ENCODE measurements around the gene CYB5R3.
"Not testable (repeated sequence)": the region's sequence is repeated elsewhere in the genome, so short reads cannot be mapped to it uniquely, and the experiment has no call there.

CYB5R3 gene

GRCh38 chr22:42679691-42680090, 30.5 kb upstream of the CYB5R3 start:
- no peak for DNase-seq (ENCODE audit: extremely low read depth in 1 of 2, low read depth in 1 of 2)

- no peak for DNase-seq (ENCODE audit: extremely low read depth in 1 of 2, low read depth in 1 of 2)
These were observed 29.7 kb upstream of the CYB5R3 start for GRCh38 chr22:42678894-42679293.

DNA sequence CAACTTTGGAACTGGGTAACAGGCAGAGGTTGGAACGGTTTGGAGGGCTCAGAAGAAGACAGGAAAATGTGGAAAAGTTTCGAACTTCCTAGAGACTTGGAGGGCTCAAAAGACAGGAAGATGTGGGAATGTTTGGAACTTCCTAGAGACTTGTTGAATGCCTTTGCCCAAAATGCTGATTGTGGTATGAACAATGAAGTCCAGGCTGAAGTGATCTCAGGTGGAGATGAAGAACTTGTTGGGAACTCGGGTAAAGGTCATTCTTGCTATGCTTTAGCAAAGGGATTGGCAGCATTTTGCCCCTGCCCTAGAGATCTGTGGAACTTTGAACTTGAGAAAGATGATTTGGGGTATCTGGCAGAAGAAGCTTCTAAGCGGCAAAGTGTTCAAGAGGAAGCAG, 28.7 kb upstream of the CYB5R3 start:
- not testable (repeated sequence) for DNase-seq (ENCODE audit: extremely low read depth in 1 of 2, low read depth in 1 of 2)

GRCh38 chr22:42676059-42676607, 26.9 kb upstream of the CYB5R3 start:
- no peak for DNase-seq (ENCODE audit: extremely low read depth in 1 of 2, low read depth in 1 of 2)

DNA sequence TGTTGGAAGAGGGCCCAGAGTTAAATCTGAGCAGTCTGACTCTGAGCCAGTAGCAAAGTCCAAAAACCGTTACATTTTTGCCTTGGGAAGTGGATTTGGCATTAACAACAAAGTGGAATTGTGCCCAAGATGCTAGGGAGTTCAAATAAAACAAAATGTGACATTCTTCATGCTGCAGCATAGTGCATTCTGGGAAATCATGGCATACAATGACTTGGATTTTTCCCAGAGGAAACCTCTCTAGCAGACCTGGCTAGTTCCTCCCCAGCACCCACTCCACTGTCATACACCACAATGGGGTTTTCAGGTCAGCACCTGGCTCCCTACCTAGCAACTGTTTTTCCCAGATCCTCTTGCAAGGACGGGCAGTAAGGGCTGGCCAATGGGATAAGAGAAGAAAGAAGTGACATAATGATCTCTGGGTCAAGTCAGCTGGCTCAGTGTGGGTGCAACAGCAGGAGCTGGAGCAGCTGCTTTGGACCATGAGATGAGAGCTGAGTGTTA, 24.8 kb upstream of the CYB5R3 start:
- no peak for DNase-seq (ENCODE audit: extremely low read depth in 1 of 2, low read depth in 1 of 2)

DNA sequence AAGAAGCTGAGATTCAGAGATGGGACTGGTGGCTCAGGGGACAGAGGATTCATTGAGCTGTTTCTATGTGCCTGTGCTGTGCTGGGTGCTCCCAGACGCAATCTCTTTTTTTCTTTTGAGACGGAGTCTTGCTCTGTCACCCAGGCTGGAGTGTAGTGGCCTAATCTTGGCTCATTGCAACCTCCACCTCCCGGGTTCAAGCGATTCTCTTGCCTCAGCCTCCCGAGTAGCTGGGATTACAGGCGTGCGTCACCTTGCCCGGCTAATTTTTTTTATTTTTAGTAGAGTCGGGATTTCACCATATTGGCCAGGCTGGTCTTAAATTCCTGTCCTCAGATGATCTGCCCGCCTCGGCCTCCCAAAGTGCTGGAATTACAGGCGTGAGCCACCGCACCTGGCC, 23.9 kb upstream of the CYB5R3 start:
- DNase-seq (ENCODE audit: extremely low read depth in 1 of 2, low read depth in 1 of 2): not testable (repeated sequence)

DNA sequence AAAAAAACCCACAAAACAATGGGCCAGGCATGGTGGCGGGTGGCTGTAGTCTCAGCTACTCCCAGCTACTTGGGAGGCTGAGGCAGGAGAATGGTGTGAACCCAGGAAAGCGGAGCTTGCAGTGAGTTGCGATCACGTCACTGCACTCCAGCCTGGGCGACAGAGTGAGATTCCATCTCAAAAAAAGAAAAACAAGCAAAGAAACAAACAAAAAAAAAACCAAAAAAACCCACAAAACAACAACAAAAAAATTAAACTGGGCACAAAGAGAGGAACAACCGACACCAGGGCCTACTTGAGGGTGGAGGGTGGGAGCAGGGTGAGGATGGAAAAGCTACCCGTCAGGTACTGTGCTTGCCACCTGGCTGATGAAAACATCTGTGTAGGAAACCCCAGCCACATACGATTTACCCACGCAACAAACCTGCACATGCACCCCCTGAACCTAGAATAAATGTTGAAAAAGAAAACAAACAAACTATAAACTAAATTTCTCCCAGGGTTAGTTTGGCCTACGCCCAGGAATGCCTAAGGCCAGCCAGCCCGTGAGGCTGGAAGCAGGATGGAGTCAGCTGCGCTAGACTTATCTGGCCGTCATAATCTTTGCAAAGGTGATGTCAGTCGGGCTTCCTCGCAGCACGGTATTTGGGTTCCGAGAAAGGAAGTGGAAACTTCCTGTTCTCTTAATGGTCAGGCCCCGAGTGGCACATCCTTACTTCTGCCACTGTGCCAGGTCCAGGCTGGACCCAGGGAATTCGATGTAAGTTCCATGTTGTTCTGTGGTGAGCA, 21.9 kb upstream of the CYB5R3 start:
- DNase-seq (ENCODE audit: extremely low read depth in 1 of 2, low read depth in 1 of 2): no peak

DNA sequence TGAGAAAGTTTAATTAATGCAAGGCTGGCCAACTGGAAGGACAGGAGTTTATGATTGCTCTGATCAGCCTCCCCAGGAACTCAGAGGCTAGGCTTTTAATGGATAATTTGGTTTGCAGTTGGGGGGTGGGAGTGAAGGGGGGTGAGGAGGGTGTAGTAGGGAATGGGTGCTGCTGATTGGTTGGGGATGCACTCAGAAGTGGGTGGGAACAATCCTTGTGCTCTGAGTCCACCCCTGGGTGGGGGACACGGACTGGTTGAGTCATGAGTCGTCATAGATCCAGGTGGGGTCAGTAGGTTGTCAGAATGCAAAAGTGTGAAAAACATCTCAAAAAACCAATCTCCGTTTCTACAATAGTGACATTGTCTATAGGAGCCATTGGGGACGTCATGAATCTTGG, 20.9 kb upstream of the CYB5R3 start:
- no peak for DNase-seq (ENCODE audit: extremely low read depth in 1 of 2, low read depth in 1 of 2)

- DNase-seq (ENCODE audit: extremely low read depth in 1 of 2, low read depth in 1 of 2): not testable (repeated sequence)
These were observed 17.2 kb upstream of the CYB5R3 start for GRCh38 chr22:42666393-42666792.

GRCh38 chr22:42664976-42665831, 16.0 kb upstream of the CYB5R3 start:
- DNase-seq (ENCODE audit: extremely low read depth in 1 of 2, low read depth in 1 of 2): no peak

DNA sequence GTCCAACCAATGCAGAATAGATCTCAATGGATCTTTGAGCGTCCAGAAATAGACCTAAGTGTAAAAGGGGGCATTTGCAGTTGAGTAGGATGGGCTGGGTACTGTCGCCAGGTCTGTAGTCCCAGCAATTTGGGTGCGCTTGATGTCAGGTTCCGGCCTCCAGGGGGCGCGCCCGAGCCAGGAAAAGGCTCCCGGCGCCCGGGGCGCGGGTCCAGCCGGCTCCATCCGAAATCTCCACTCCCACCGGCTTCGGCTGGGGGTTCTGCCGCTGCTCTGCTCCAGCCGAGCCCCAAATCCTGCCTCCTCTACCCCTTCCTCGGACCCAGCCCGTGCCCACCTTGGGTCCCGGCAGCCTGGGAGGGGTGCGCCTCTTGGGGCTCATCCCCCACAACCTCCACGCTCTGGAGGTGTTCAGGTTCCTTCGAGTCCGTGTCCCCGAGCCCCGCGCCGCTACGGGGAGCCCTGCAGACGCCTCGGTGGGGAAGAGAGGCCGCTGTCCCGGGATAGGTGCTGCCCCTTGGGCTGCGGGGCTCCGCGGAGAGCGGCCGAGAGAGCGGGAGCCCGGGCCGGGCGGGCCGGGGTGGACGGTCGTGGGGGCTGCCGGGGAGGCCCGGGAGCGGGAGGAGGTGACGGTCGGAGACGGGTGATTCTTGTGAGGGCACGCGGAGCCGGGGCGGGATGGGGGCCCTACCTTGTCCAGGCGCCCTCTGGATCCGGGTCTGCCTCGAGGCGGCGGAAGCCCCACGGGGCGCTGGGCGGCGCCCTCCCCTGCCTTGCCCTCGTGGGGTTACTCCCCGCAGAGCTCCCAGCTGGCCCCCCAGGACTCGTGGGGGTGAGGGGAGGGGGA, 13.0 kb upstream of the CYB5R3 start:
- peak in 1 of 2 donors; percentile 70 for DNase-seq (ENCODE audit: extremely low read depth in 1 of 2, low read depth in 1 of 2)

DNA sequence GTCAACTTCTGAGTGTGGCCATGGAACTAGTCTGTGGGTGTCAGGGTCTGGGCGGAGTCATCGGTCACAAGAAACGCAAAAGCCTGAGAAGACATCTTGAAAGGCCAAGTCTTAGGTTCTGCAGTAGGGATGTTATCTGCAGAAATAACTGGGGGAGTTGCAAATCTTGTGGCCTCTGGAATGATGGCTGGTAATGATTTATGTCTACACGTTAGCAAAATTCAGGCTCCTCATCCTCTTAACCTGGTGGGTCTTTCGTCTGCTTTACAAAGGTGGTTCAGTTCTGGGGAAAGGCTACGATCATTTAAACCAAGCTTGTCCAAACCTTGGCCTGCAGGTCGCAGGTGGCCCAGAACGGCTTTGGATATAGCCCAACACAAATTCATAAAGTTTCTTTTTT, 7.4 kb upstream of the CYB5R3 start:
- DNase-seq (ENCODE audit: extremely low read depth in 1 of 2, low read depth in 1 of 2): no peak

DNA sequence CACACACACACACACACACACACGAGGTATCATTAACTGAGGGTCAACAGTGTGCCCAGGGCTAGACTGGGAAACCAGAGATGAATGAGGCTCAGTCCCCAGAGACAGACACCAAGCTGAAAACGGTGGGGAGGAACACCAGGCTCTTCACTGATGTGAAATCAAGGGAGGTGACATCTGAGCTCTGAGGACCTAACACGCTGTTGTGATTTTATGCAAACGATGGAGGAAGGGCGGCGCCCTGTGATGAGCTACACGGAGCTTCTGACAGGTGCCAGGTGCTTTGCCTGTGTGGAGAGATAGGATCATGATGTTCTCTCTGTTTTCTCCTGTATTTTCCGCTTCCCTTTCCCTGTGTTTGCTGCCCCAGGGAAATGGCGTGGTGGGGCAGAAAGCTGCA, 6.5 kb upstream of the CYB5R3 start:
- no peak for DNase-seq (ENCODE audit: extremely low read depth in 1 of 2, low read depth in 1 of 2)

GRCh38 chr22:42654436-42655073, 5.4 kb upstream of the CYB5R3 start:
- DNase-seq (ENCODE audit: extremely low read depth in 1 of 2, low read depth in 1 of 2): no peak

- no peak for DNase-seq (ENCODE audit: extremely low read depth in 1 of 2, low read depth in 1 of 2)
These were observed 4.8 kb upstream of the CYB5R3 start for GRCh38 chr22:42653999-42654398.

DNA sequence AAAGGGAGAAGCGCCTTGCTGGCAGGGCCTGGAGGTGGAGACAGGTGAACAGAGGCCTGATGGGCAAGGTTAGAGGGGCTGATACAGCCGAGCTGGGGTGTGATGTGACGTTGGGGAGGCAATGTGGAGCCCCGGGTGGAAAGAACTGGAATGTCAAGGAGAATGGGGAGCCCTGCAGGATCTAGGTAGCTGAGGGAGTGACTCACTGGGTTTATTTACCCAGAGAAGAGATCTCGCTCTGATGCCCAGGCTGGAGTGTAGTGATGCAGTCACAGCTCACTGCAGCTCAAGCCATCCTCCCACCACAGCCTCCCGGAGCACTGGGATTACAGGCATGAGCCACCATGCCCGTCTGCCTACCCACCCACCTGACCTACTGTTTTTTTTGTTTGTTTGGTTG, 1.9 kb upstream of the CYB5R3 start:
- DNase-seq (ENCODE audit: extremely low read depth in 1 of 2, low read depth in 1 of 2): no peak

- DNase-seq (ENCODE audit: extremely low read depth in 1 of 2, low read depth in 1 of 2): no peak
These were observed 585 bp downstream of the CYB5R3 start for GRCh38 chr22:42648368-42649245.

- no peak for DNase-seq (ENCODE audit: extremely low read depth in 1 of 2, low read depth in 1 of 2)
These were observed 1.2 kb downstream of the CYB5R3 start for GRCh38 chr22:42648017-42648367.
